ENCODE results near the gene CIBAR2. TPM values are rescaled to one million over a fixed set of nuclear protein-coding genes. Genes with fewer than 3 reads are reported as not detected.

Gene CIBAR2
- total and polyA plus RNA-seq, 9 of the 15 experiments (the other 6 are each of a cell fraction or from before 2014, with no cell fraction given) = not detected

GRCh38 chr16:85128079-85128837, 16.0 kb upstream of the CIBAR2 start (continued):
- TF ChIP-seq CHD7 (IDR thresholded peaks at IDR 0.05; ENCODE audit: low read depth, low read length) = no peak
- no peak for TF ChIP-seq ETV1 (tag; conservative IDR thresholded peaks at IDR 0.05; ENCODE audit: low read depth)
- no peak for TF ChIP-seq PRPF4 (IDR thresholded peaks at IDR 0.05; ENCODE audit: insufficient read depth, low read depth, low read length, poor library complexity, severe bottlenecking)
- TF ChIP-seq DIDO1 (tag; IDR thresholded peaks at IDR 0.05; ENCODE audit: low read depth) = no peak
- TF ChIP-seq KAT2B (IDR thresholded peaks at IDR 0.05; ENCODE audit: low read depth, low read length) = no peak
- no peak for TF ChIP-seq STAG1 (CRISPR knock-in tag; IDR thresholded peaks at IDR 0.05; ENCODE audit: borderline replicate concordance)
- TF ChIP-seq FOXO4 (CRISPR knock-in tag; IDR thresholded peaks at IDR 0.05) = no peak
- TF ChIP-seq ETS1 (conservative IDR thresholded peaks at IDR 0.05; ENCODE audit: control insufficient read depth, low read depth, low read length) = no peak
- TF ChIP-seq NONO (IDR thresholded peaks at IDR 0.05; ENCODE audit: low read depth in 2 of 2, low read length in 1 of 2) = no peak
- TF ChIP-seq KDM1A (IDR thresholded peaks at IDR 0.05) = peak; percentile 19 to 55; a peak in 1 of 4 replicates
- TF ChIP-seq KHSRP (IDR thresholded peaks at IDR 0.05) = no peak
- TF ChIP-seq NFE2 (IDR thresholded peaks at IDR 0.05; ENCODE audit: low read depth) = no peak

All from K562 (cell line).